H9 (cell line): ENCODE data around the gene KNSTRN. TPM values are rescaled to one million over a fixed set of nuclear protein-coding genes. Genes with fewer than 3 reads are reported as not detected.

Experiments used
- DNase-seq: peaks from one replicate; pipeline ENCODE4 v3.0.0-alpha.2; 2017
- H2AFZ ChIP-seq: one replicate; pipeline ENCODE4 v1.6.1; 2013; ENCODE audit warnings: mild to moderate bottlenecking, low read length, control low read depth, moderate library complexity
- H2AK5ac ChIP-seq: 2 replicates; pipeline ENCODE4 v1.6.1; 2013; ENCODE audit warnings: low read length, control low read depth, mixed read lengths; ENCODE audit not compliant: insufficient read length
- H2BK120ac ChIP-seq: one replicate; pipeline ENCODE4 v1.6.1; 2013; ENCODE audit warnings: low read depth, mild to moderate bottlenecking, low read length, control low read depth, inconsistent platforms; ENCODE audit not compliant: poor library complexity, severe bottlenecking
- H2BK12ac ChIP-seq: 2 replicates; pipeline ENCODE4 v1.6.1; 2013; ENCODE audit warnings: low read length, control low read depth, mixed read lengths, low read depth; ENCODE audit not compliant: insufficient read length
- H2BK15ac ChIP-seq: 2 replicates; pipeline ENCODE4 v1.6.1; 2013; ENCODE audit warnings: low read depth, low read length, control low read depth
- H2BK20ac ChIP-seq: one replicate; pipeline ENCODE4 v1.6.1; 2013; ENCODE audit warnings: low read depth, mild to moderate bottlenecking, low read length, control low read depth, inconsistent platforms; ENCODE audit not compliant: poor library complexity, severe bottlenecking
- H2BK5ac ChIP-seq: 2 replicates; pipeline ENCODE4 v1.6.1; 2013; ENCODE audit warnings: low read length, control low read depth, mixed read lengths; ENCODE audit not compliant: insufficient read length
- H3K14ac ChIP-seq: 2 replicates; pipeline ENCODE4 v1.6.1; 2013; ENCODE audit warnings: low read length, control low read depth; ENCODE audit not compliant: insufficient read depth
- H3K18ac ChIP-seq: 2 replicates; pipeline ENCODE4 v1.6.1; 2013; ENCODE audit warnings: low read depth, mild to moderate bottlenecking, mixed read lengths, low read length, control low read depth; ENCODE audit not compliant: insufficient read length
- H3K23ac ChIP-seq: 2 replicates; pipeline ENCODE4 v1.6.1; 2013; ENCODE audit warnings: low read length, control low read depth, mixed read lengths, low read depth; ENCODE audit not compliant: insufficient read length
- H3K23me2 ChIP-seq: 2 replicates; pipeline ENCODE4 v1.6.1; 2013; ENCODE audit warnings: low read depth, mild to moderate bottlenecking, mixed read lengths, low read length, control low read depth; ENCODE audit not compliant: insufficient read length, poor library complexity, severe bottlenecking
- H3K27ac ChIP-seq: 2 replicates; pipeline ENCODE4 v1.5.1; 2013; ENCODE audit warnings: low read length, control low read depth, mixed read lengths, low read depth; ENCODE audit not compliant: insufficient read length
- H3K27me3 ChIP-seq: 2 replicates; pipeline ENCODE4 v1.6.1; 2013; ENCODE audit warnings: low read length, control low read depth, inconsistent platforms; ENCODE audit not compliant: insufficient read depth
- H3K4ac ChIP-seq: 2 replicates; pipeline ENCODE4 v1.6.1; 2013; ENCODE audit warnings: low read depth, mild to moderate bottlenecking, control low read depth, inconsistent platforms, low read length, moderate library complexity
- H3K4me1 ChIP-seq: 2 replicates; pipeline ENCODE4 v1.6.1; 2013; ENCODE audit warnings: low read length, control low read depth, inconsistent platforms; ENCODE audit not compliant: insufficient read depth
- H3K4me2 ChIP-seq: 2 replicates; pipeline ENCODE4 v1.6.1; 2013; ENCODE audit warnings: low read length, control low read depth, mixed read lengths; ENCODE audit not compliant: insufficient read length, insufficient read depth
- H3K56ac ChIP-seq: 2 replicates; pipeline ENCODE4 v1.6.1; 2013; ENCODE audit warnings: low read depth, mild to moderate bottlenecking, mixed read lengths, low read length, control low read depth; ENCODE audit not compliant: insufficient read length
- H3K79me1 ChIP-seq: 2 replicates; pipeline ENCODE4 v1.6.1; 2013; ENCODE audit warnings: low read depth, mild to moderate bottlenecking, moderate library complexity, low read length, control low read depth, inconsistent platforms; ENCODE audit not compliant: insufficient read depth, poor library complexity, severe bottlenecking
- H3K79me2 ChIP-seq: 2 replicates; pipeline ENCODE4 v1.6.1; 2013; ENCODE audit warnings: low read length, control low read depth, inconsistent platforms; ENCODE audit not compliant: insufficient read depth
- H3K9ac ChIP-seq: 2 replicates; pipeline ENCODE4 v1.6.1; 2013; ENCODE audit warnings: low read length, control low read depth, mixed read lengths; ENCODE audit not compliant: insufficient read length; ENCODE audit errors: extremely low read depth
- H3K9me3 ChIP-seq: one replicate; pipeline ENCODE4 v1.6.1; 2013; ENCODE audit warnings: low read depth, low read length, inconsistent platforms; ENCODE audit not compliant: control insufficient read depth
- H3T11ph ChIP-seq: one replicate; pipeline ENCODE4 v1.6.1; 2013; ENCODE audit warnings: mild to moderate bottlenecking, low read length, control low read depth, inconsistent platforms
- H4K20me1 ChIP-seq: one replicate; pipeline ENCODE4 v1.6.1; 2013; ENCODE audit not compliant: control insufficient read depth, insufficient read length, insufficient read depth
- H4K5ac ChIP-seq: 2 replicates; pipeline ENCODE4 v1.6.1; 2013; ENCODE audit warnings: low read depth, mild to moderate bottlenecking, mixed read lengths, low read length, control low read depth; ENCODE audit not compliant: insufficient read length
- H4K8ac ChIP-seq: replicated peaks from 2 replicates; pipeline ENCODE4 v1.6.1; 2013; ENCODE audit warnings: low read length, control low read depth, mixed read lengths, low read depth; ENCODE audit not compliant: insufficient read length
- H4K91ac ChIP-seq: 2 replicates; pipeline ENCODE4 v1.6.1; 2013; ENCODE audit warnings: low read depth, mild to moderate bottlenecking, moderate library complexity, mixed read lengths, low read length, control low read depth; ENCODE audit not compliant: insufficient read length
- H3K27ac Mint-ChIP-seq, 3 experiments: 2 replicates in 2 of 3; 3 replicates in 1 of 3; pipeline ENCODE4 v1.8.0; 2020 to 2021; ENCODE audit warnings: mixed read lengths in 3 of 3, mild to moderate bottlenecking in 1 of 3, moderate library complexity in 1 of 3
- H3K27me3 Mint-ChIP-seq: 2 replicates; pipeline ENCODE4 v1.8.0; 2021; ENCODE audit warnings: low read depth, mild to moderate bottlenecking, moderate library complexity, mixed read lengths
- H3K36me3 Mint-ChIP-seq, 3 experiments: 2 replicates in 2 of 3; 3 replicates in 1 of 3; pipeline ENCODE4 v1.8.0; 2020 to 2021; ENCODE audit warnings: low read depth in 3 of 3, mixed read lengths in 3 of 3; ENCODE audit not compliant: insufficient read depth in 1 of 3
- H3K4me1 Mint-ChIP-seq, 2 experiments: 2 replicates each; pipeline ENCODE4 v1.8.0; 2020; ENCODE audit warnings: mixed read lengths in 2 of 2
- H3K4me3 Mint-ChIP-seq, 2 experiments: 2 replicates in 1 of 2; 3 replicates in 1 of 2; pipeline ENCODE4 v1.8.0; 2020 to 2021; ENCODE audit warnings: mild to moderate bottlenecking in 2 of 2, mixed read lengths in 2 of 2, moderate library complexity in 1 of 2
- H3K9me3 Mint-ChIP-seq, 2 experiments: 2 replicates in 1 of 2; 3 replicates in 1 of 2; pipeline ENCODE4 v1.8.0; 2020; ENCODE audit warnings: mild to moderate bottlenecking in 2 of 2, mixed read lengths in 2 of 2, moderate library complexity in 1 of 2
- CTCF ChIP-seq: fragments of 200-600 bp; sonication (generic); conservative IDR thresholded peaks from 3 replicates; pipeline ENCODE4 v1.8.0; 2021; ENCODE audit warnings: antibody characterized with exemption, mild to moderate bottlenecking
- WGBS: extraction: QIAGEN DNeasy Blood & Tissue Kit; methylation state at CpG from one replicate; pipeline ENCODE4 v1.1.7; 2013; ENCODE audit warnings: missing lambda C conversion rate, low lambda C conversion rate, mixed read lengths; ENCODE audit not compliant: insufficient read length; ENCODE audit errors: extremely low coverage; 5-methylcytosine and 5-hydroxymethylcytosine counted together
- total RNA-seq: library from RNA; stranded (reverse); gene quantifications from 2 replicates; pipeline ENCODE4 v1.2.1, GENCODE V29; 2021

KNSTRN gene
- total RNA-seq, 1 experiment from 2014 or later: 53.9 TPM

- H2AK5ac ChIP-seq: no peak overlapping the region
- H3K27me3 ChIP-seq: no peaks in the 10 kb centered on the region
- H3K4ac ChIP-seq: no peak overlapping the region
- no peak for TF ChIP-seq CTCF
- H2BK120ac ChIP-seq: no peak overlapping the region
- no peaks in the 10 kb centered on the region for H3K9me3 ChIP-seq
- H3K27ac ChIP-seq: no peak overlapping the region
- Mint-ChIP-seq H3K9me3 (peaks cover 2 to 7% of the 10 kb centered on the region in 2 experiments; a peak in 3 of 5 replicates), H3K4me1 (peaks cover 18 to 20% of the 10 kb centered on the region in 2 experiments), H3K4me3 (no peak overlapping the region), H3K36me3 (peaks cover 68 to 75% (median 69%) of the 10 kb centered on the region in 3 experiments), H3K27ac (no peak overlapping the region), H3K27me3 (no peaks in the 10 kb centered on the region)
- peaks cover 4% of the 10 kb centered on the region for H3K4me1 ChIP-seq
- H3T11ph ChIP-seq: no peak overlapping the region
- H2BK12ac ChIP-seq: no peak overlapping the region
- no peak overlapping the region for H3K9ac ChIP-seq
- no peak overlapping the region for H4K91ac ChIP-seq
- H3K23me2 ChIP-seq: peaks cover 5% of the 10 kb centered on the region
- H3K79me2 ChIP-seq: peaks cover 7% of the 10 kb centered on the region; the same call in 1 of the 2 replicates
- WGBS: no CpG with 5 or more reads among the region's 3 CpGs
- H4K5ac ChIP-seq: no peak overlapping the region
- no peak for DNase-seq
- H2BK15ac ChIP-seq: no peak overlapping the region
- H2BK20ac ChIP-seq: no peak overlapping the region
- no peak overlapping the region for H3K56ac ChIP-seq
- H3K14ac ChIP-seq: no peak overlapping the region
- H4K20me1 ChIP-seq: no peaks in the 10 kb centered on the region
- H3K4me2 ChIP-seq: no peak overlapping the region
- no peak overlapping the region for H4K8ac ChIP-seq
- H2AFZ ChIP-seq: no peak overlapping the region
- no peak overlapping the region for H3K18ac ChIP-seq
- no peak overlapping the region for H3K23ac ChIP-seq
- H3K79me1 ChIP-seq: peaks cover 4% of the 10 kb centered on the region
- no peak overlapping the region for H2BK5ac ChIP-seq
Measured at GRCh38 chr15:40386480-40386879, 4.0 kb downstream of the KNSTRN start.
